SK-N-SH (cell line): ENCODE data around the gene MAN2B2. TPM values are rescaled to one million over a fixed set of nuclear protein-coding genes. Genes with fewer than 3 reads are reported as not detected.

Experiments used
- CTCF ChIA-PET: fragments of 300-600, 350-600 bp; formaldehyde crosslinking; extraction: SDS; loops from one replicate; lab custom pipeline; 2021; lab: Yijun Ruan, JAX
- POLR2A ChIA-PET: fragments of 350-600 bp; sonication (Branson Sonifier 250); formaldehyde crosslinking; extraction: SDS; loops from one replicate; lab custom pipeline; 2020; ENCODE audit warnings: antibody characterized with exemption, inconsistent platforms; lab: Yijun Ruan, JAX
- DNase-seq: peaks from one replicate; pipeline ENCODE4 v3.0.0; 2012
- H2AFZ ChIP-seq: fragments of 200-600 bp; sonication (generic); 2 replicates; pipeline ENCODE4 v1.8.1; 2016; ENCODE audit warnings: antibody characterized with exemption, mild to moderate bottlenecking, low read depth
- H3F3A ChIP-seq: fragments of 200-600 bp; sonication (generic); replicated peaks from 2 replicates; pipeline ENCODE3; 2016; ENCODE audit warnings: antibody characterized with exemption, mild to moderate bottlenecking; ENCODE audit not compliant: insufficient read depth
- H3K27ac ChIP-seq, 2 experiments: fragments of 200-500 bp in 1 of 2; fragments of 200-600 bp in 1 of 2; sonication (Bioruptor generic) in 1 of 2; sonication (generic), shearing (Covaris generic) in 1 of 2; 2 replicates each; pipeline versions ENCODE4 v1.5.1 to v1.6.1; 2014 to 2016; ENCODE audit warnings: low read depth in 2 of 2, inconsistent platforms in 1 of 2, low read length in 1 of 2, mild to moderate bottlenecking in 1 of 2, mixed read lengths in 1 of 2
- H3K27me3 ChIP-seq: fragments of 200-600 bp; sonication (generic), shearing (Covaris generic); 2 replicates; pipeline ENCODE4 v1.6.1; 2016; ENCODE audit warnings: mixed run types; ENCODE audit not compliant: insufficient read depth
- H3K36me3 ChIP-seq, 2 experiments: fragments of 200-500 bp in 1 of 2; fragments of 200-600 bp in 1 of 2; sonication (Bioruptor generic) in 1 of 2; sonication (generic) in 1 of 2; replicated peaks in 1 of 2; 2 replicates each; pipeline versions ENCODE3 to v1.5.1; 2014 to 2016; ENCODE audit warnings: low read length in 1 of 2, mild to moderate bottlenecking in 1 of 2; ENCODE audit not compliant: insufficient read depth in 2 of 2, control insufficient read depth in 1 of 2
- H3K4me1 ChIP-seq, 2 experiments: fragments of 200-500 bp in 1 of 2; fragments of 200-600 bp in 1 of 2; sonication (Bioruptor generic) in 1 of 2; sonication (generic), shearing (Covaris generic) in 1 of 2; 2 replicates each; pipeline versions ENCODE4 v1.5.1 to v1.6.1; 2014 to 2016; ENCODE audit warnings: low read depth in 1 of 2, low read length in 1 of 2, mixed run types in 1 of 2; ENCODE audit not compliant: insufficient read depth in 2 of 2, control insufficient read depth in 1 of 2
- H3K4me2 ChIP-seq: fragments of 200-600 bp; sonication (generic), shearing (Covaris generic); 2 replicates; pipeline ENCODE4 v1.6.1; 2017; ENCODE audit warnings: mixed run types
- H3K4me3 ChIP-seq, 2 experiments: fragments of 200-500 bp in 1 of 2; fragments of 200-600 bp in 1 of 2; sonication (Bioruptor generic) in 1 of 2; sonication (generic), shearing (Covaris generic) in 1 of 2; 2 replicates each; pipeline versions ENCODE4 v1.5.1 to v1.8.1; 2014 to 2016; ENCODE audit warnings: low read depth in 2 of 2, inconsistent platforms in 1 of 2, low read length in 1 of 2, mild to moderate bottlenecking in 1 of 2, mixed read lengths in 1 of 2, moderate library complexity in 1 of 2
- H3K79me2 ChIP-seq: fragments of 200-600 bp; sonication (generic); 2 replicates; pipeline ENCODE4 v1.8.1; 2017; ENCODE audit warnings: mild to moderate bottlenecking; ENCODE audit not compliant: insufficient read depth
- H3K9ac ChIP-seq: fragments of 200-600 bp; sonication (generic); 2 replicates; pipeline ENCODE4 v1.6.1; 2017; ENCODE audit warnings: mixed run types
- H3K9me2 ChIP-seq: fragments of 200-600 bp; sonication (generic); 2 replicates; pipeline ENCODE4 v1.6.1; 2017; ENCODE audit warnings: mixed run types
- H3K9me3 ChIP-seq: fragments of 200-600 bp; sonication (generic); 2 replicates; pipeline ENCODE4 v1.6.1; 2017; ENCODE audit warnings: mixed run types, mild to moderate bottlenecking, moderate library complexity
- H4K20me1 ChIP-seq: fragments of 200-600 bp; sonication (generic); 2 replicates; pipeline ENCODE4 v1.6.1; 2017; ENCODE audit warnings: mild to moderate bottlenecking, mixed run types; ENCODE audit not compliant: insufficient read depth
- EZH2phosphoT487 ChIP-seq: fragments of 200-600 bp; sonication (generic); IDR thresholded peaks from 2 replicates; pipeline ENCODE4 v1.6.1; 2017; ENCODE audit warnings: low read depth, mixed run types, mild to moderate bottlenecking, antibody characterized with exemption, moderate library complexity, borderline replicate concordance
- FOSL2 ChIP-seq: IDR thresholded peaks from 2 replicates; pipeline ENCODE4 v1.4.0; 2012; ENCODE audit warnings: low read depth, mild to moderate bottlenecking, moderate library complexity, borderline replicate concordance
- FOXJ3 ChIP-seq: sonication (generic); formaldehyde crosslinking; IDR thresholded peaks from 2 replicates; pipeline ENCODE4 v1.5.1; 2020; ENCODE audit warnings: mild to moderate bottlenecking, missing genetic modification reagents
- FOXM1 ChIP-seq: IDR thresholded peaks from 2 replicates; pipeline ENCODE4 v1.4.0; 2012; ENCODE audit warnings: low read depth, mild to moderate bottlenecking
- MXI1 ChIP-seq: IDR thresholded peaks from 2 replicates; pipeline ENCODE4 v1.6.1; 2012; ENCODE audit warnings: mild to moderate bottlenecking, low read depth, low read length, improper control_type of control experiment
- POLR2AphosphoS5 ChIP-seq: IDR thresholded peaks from 2 replicates; pipeline ENCODE4 v1.6.1; 2012; ENCODE audit warnings: low read depth, low read length
- RCOR1 ChIP-seq: fragments of 150-350 bp; IDR thresholded peaks from 2 replicates; pipeline ENCODE4 v1.6.1; 2017; ENCODE audit warnings: antibody characterized with exemption, low read length
- YY1 ChIP-seq: IDR thresholded peaks from 2 replicates; pipeline ENCODE4 v1.4.0; 2012; ENCODE audit warnings: low read depth, mild to moderate bottlenecking
- WGBS: methylation state at CpG from one replicate; pipeline ENCODE4 v1.1.6; 2017; ENCODE audit warnings: low lambda C conversion rate; 5-methylcytosine and 5-hydroxymethylcytosine counted together
- polyA plus RNA-seq, 3 experiments: library from polyadenylated mRNA; depleted of rRNA; stranded (reverse); fragments of >200 nt; gene quantifications; 2 replicates each; pipeline ENCODE4 v1.2.3, GENCODE V29; 2012
- TF ChIP-seq, protein P1 (sequence below): IDR thresholded peaks from 2 replicates; pipeline ENCODE4 v1.4.0; 2012; ENCODE audit warnings: low read depth, borderline replicate concordance
- TF ChIP-seq, protein P2 (sequence below): IDR thresholded peaks from 2 replicates; pipeline ENCODE4 v1.4.0; 2012; ENCODE audit warnings: low read depth
- TF ChIP-seq, protein P3 (sequence below): IDR thresholded peaks from 2 replicates; pipeline ENCODE4 v1.4.0; 2012; ENCODE audit warnings: low read depth, borderline replicate concordance
- TF ChIP-seq, protein P4 (sequence below): fragments of 150-350 bp; IDR thresholded peaks from 2 replicates; pipeline ENCODE4 v1.6.1; 2016; ENCODE audit warnings: mild to moderate bottlenecking, low read depth, low read length
- TF ChIP-seq, protein P5 (sequence below): IDR thresholded peaks from 2 replicates; pipeline ENCODE4 v1.6.1; 2012; ENCODE audit warnings: mild to moderate bottlenecking, low read depth, low read length, moderate library complexity

Gene MAN2B2
- polyA plus RNA-seq, 1 of the 3 experiments (the other 2 are of a cell fraction): 24.9 TPM

DNA sequence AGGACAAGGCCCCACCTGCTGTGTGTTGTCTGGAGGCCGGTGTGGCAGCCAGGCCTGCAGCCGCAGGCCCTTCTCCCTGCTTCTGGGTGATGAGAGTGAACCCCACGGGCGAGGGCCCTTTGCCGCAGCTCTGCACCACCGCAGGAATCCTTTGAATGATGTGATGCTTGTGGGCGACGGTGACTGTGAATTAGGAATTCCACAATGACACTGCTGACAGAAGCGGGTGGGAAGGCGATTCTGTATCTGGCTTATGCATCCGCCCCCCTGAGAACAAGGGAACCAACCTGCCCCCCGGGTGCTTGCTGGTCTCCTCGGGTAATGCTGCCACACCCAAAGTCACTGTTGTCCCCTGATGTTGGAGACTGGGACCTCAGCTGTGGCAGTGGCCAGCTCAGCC is 19.5 kb upstream of the MAN2B2 start:
- Histone ChIP-seq H3K36me3 (no peaks in the 10 kb centered on the region), H3K27me3 (peaks cover 24% of the 10 kb centered on the region; the same call in 1 of the 2 replicates), H3K27ac (no peak overlapping the region), H2AFZ (no peak overlapping the region), H3K79me2 (no peaks in the 10 kb centered on the region), H3K9ac (no peak overlapping the region), H4K20me1 (no peaks in the 10 kb centered on the region), H3K9me2 (no peaks in the 10 kb centered on the region), H3K4me1 (no peaks in the 10 kb centered on the region), H3K4me2 (no peak overlapping the region), H3K4me3 (no peak overlapping the region), H3K9me3 (no peaks in the 10 kb centered on the region), H3F3A (no peaks in the 10 kb centered on the region)
- no peak for DNase-seq
- POLR2A ChIA-PET: no interaction called here
- WGBS: 51% methylated on average over 8 of the region's 13 CpGs
- no peak for TF ChIP-seq POLR2AphosphoS5
- TF ChIP-seq, protein P1, sequence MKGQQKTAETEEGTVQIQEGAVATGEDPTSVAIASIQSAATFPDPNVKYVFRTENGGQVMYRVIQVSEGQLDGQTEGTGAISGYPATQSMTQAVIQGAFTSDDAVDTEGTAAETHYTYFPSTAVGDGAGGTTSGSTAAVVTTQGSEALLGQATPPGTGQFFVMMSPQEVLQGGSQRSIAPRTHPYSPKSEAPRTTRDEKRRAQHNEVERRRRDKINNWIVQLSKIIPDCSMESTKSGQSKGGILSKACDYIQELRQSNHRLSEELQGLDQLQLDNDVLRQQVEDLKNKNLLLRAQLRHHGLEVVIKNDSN: no peak
- TF ChIP-seq FOXM1: no peak
- CTCF ChIA-PET: interaction anchor here (1.2 to 1.4 kb wide), 2 partner anchors 7 to 9 kb away, joined by 3 to 4 read pairs; no protein-coding TSS in a partner anchor

DNA sequence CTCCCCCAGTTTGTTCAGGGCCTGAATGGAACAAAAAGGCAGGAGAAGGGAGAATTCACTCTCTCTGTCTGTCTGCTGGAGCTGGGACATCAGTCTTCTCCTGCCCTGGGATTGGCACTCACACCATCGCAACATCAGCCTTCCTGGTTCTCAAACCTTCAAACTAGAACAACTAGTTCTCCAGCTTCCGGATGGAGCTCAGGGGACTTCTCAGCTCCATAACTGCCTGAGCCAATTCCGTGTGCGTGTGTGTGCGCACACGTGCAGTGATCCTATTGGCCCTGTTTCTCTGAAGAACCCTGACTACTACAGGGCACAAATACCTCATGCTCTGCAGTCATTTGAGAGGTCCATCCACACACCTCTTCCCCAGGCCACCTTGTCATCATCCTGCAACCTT is 18.7 kb upstream of the MAN2B2 start:
- TF ChIP-seq FOXJ3 (CRISPR knock-in tag) (no peak), MXI1 (no peak), YY1 (no peak)
- TF ChIP-seq, protein P2, sequence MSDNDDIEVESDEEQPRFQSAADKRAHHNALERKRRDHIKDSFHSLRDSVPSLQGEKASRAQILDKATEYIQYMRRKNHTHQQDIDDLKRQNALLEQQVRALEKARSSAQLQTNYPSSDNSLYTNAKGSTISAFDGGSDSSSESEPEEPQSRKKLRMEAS: no peak
- TF ChIP-seq, protein P3, sequence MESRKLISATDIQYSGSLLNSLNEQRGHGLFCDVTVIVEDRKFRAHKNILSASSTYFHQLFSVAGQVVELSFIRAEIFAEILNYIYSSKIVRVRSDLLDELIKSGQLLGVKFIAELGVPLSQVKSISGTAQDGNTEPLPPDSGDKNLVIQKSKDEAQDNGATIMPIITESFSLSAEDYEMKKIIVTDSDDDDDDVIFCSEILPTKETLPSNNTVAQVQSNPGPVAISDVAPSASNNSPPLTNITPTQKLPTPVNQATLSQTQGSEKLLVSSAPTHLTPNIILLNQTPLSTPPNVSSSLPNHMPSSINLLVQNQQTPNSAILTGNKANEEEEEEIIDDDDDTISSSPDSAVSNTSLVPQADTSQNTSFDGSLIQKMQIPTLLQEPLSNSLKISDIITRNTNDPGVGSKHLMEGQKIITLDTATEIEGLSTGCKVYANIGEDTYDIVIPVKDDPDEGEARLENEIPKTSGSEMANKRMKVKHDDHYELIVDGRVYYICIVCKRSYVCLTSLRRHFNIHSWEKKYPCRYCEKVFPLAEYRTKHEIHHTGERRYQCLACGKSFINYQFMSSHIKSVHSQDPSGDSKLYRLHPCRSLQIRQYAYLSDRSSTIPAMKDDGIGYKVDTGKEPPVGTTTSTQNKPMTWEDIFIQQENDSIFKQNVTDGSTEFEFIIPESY: no peak
- Histone ChIP-seq H3K9me3 (no peaks in the 10 kb centered on the region), H3K4me3 (no peak overlapping the region), H3K27ac (no peak overlapping the region), H3K4me1 (no peaks in the 10 kb centered on the region), H3K9ac (no peak overlapping the region), H3K27me3 (peaks cover 24% of the 10 kb centered on the region; the same call in 1 of the 2 replicates), H3K4me2 (no peak overlapping the region), H4K20me1 (no peaks in the 10 kb centered on the region), H3K79me2 (no peaks in the 10 kb centered on the region), H3K9me2 (no peaks in the 10 kb centered on the region), H2AFZ (no peak overlapping the region), H3F3A (no peaks in the 10 kb centered on the region), H3K36me3 (no peaks in the 10 kb centered on the region)
- CTCF ChIA-PET: interaction anchor here (0.9 to 1.4 kb wide), 3 partner anchors 8 to 306 kb away, joined by 3 to 4 read pairs (median 3); no protein-coding TSS in a partner anchor
- 53% methylated on average over 6 of the region's 6 CpGs for WGBS
- no peak for DNase-seq
- POLR2A ChIA-PET: no interaction called here

DNA sequence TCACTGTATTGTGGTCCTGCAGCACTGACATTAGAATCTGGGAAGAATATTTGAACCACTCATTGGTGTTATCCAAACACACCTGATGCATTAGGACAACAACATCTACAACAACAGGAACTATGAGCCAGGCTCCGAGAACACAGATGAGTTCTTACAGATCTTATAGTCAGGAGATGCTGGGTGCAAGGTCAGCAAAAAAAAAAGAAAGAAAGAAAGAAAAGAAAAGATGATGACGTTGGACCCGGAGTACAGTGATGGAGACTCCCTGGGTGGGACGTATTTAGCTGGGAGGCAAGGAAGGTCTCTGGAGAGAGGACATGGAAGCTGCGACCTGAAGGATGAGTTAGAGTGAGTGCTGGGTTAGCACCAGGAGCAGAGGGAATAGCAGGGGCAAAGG is 17.8 kb upstream of the MAN2B2 start:
- POLR2A ChIA-PET: no interaction called here
- CTCF ChIA-PET: interaction anchor here (1.5 to 10.3 kb wide), 2 partner anchors 8 to 18 kb away, joined by 3 to 87 read pairs; partner anchors contain the start of gene MAN2B2
- H3K9ac ChIP-seq: no peak overlapping the region
- no peaks in the 10 kb centered on the region for H3K4me1 ChIP-seq
- H3K9me2 ChIP-seq: no peaks in the 10 kb centered on the region
- H3K4me2 ChIP-seq: no peak overlapping the region
- H3K36me3 ChIP-seq: no peaks in the 10 kb centered on the region
- H3K27ac ChIP-seq: no peak overlapping the region
- no peak overlapping the region for H2AFZ ChIP-seq
- 51% methylated on average over 5 of the region's 5 CpGs for WGBS
- no peaks in the 10 kb centered on the region for H3K9me3 ChIP-seq
- no peak for DNase-seq
- no peak overlapping the region for H3K4me3 ChIP-seq
- no peaks in the 10 kb centered on the region for H3K79me2 ChIP-seq
- no peaks in the 10 kb centered on the region for H3F3A ChIP-seq
- peaks cover 25% of the 10 kb centered on the region; the same call in 1 of the 2 replicates for H3K27me3 ChIP-seq
- no peaks in the 10 kb centered on the region for H4K20me1 ChIP-seq
- TF ChIP-seq RCOR1 (no peak), FOXM1 (no peak), EZH2phosphoT487 (no peak), FOSL2 (no peak), YY1 (no peak)
- TF ChIP-seq, protein P4, sequence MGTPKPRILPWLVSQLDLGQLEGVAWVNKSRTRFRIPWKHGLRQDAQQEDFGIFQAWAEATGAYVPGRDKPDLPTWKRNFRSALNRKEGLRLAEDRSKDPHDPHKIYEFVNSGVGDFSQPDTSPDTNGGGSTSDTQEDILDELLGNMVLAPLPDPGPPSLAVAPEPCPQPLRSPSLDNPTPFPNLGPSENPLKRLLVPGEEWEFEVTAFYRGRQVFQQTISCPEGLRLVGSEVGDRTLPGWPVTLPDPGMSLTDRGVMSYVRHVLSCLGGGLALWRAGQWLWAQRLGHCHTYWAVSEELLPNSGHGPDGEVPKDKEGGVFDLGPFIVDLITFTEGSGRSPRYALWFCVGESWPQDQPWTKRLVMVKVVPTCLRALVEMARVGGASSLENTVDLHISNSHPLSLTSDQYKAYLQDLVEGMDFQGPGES: no peak
- TF ChIP-seq, protein P5, sequence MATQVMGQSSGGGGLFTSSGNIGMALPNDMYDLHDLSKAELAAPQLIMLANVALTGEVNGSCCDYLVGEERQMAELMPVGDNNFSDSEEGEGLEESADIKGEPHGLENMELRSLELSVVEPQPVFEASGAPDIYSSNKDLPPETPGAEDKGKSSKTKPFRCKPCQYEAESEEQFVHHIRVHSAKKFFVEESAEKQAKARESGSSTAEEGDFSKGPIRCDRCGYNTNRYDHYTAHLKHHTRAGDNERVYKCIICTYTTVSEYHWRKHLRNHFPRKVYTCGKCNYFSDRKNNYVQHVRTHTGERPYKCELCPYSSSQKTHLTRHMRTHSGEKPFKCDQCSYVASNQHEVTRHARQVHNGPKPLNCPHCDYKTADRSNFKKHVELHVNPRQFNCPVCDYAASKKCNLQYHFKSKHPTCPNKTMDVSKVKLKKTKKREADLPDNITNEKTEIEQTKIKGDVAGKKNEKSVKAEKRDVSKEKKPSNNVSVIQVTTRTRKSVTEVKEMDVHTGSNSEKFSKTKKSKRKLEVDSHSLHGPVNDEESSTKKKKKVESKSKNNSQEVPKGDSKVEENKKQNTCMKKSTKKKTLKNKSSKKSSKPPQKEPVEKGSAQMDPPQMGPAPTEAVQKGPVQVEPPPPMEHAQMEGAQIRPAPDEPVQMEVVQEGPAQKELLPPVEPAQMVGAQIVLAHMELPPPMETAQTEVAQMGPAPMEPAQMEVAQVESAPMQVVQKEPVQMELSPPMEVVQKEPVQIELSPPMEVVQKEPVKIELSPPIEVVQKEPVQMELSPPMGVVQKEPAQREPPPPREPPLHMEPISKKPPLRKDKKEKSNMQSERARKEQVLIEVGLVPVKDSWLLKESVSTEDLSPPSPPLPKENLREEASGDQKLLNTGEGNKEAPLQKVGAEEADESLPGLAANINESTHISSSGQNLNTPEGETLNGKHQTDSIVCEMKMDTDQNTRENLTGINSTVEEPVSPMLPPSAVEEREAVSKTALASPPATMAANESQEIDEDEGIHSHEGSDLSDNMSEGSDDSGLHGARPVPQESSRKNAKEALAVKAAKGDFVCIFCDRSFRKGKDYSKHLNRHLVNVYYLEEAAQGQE: no peak
